ENCODE results near the gene PRDM15. TPM values are rescaled to one million over a fixed set of nuclear protein-coding genes. Genes with fewer than 3 reads are reported as not detected.

PRDM15 gene
- total RNA-seq, 6 experiments from 2014 or later = 3.4 to 4.9 (median 4.0) TPM

GRCh38 chr21:41891132-41891531 is 12.0 kb upstream of the PRDM15 start:
- no peak for TF ChIP-seq CTCF (IDR thresholded peaks at IDR 0.05)
- no peak for DNase-seq
- H3K4me1 Mint-ChIP-seq (ENCODE audit: low read depth) = peaks cover 15% of the 10 kb centered on the region
- 0 out of 2 replicates have a peak, but pooled peaks cover 9% of the 10 kb centered on the region for H3K36me3 Mint-ChIP-seq (ENCODE audit: low read depth)
- H3K27me3 Mint-ChIP-seq (ENCODE audit: insufficient read depth) = no peaks in the 10 kb centered on the region; the same call in 1 of the 2 replicates
- no peaks in the 10 kb centered on the region for H3K9me3 Mint-ChIP-seq
- no peak overlapping the region for H3K27ac Mint-ChIP-seq
- no peak overlapping the region for H3K4me3 Mint-ChIP-seq

DNA sequence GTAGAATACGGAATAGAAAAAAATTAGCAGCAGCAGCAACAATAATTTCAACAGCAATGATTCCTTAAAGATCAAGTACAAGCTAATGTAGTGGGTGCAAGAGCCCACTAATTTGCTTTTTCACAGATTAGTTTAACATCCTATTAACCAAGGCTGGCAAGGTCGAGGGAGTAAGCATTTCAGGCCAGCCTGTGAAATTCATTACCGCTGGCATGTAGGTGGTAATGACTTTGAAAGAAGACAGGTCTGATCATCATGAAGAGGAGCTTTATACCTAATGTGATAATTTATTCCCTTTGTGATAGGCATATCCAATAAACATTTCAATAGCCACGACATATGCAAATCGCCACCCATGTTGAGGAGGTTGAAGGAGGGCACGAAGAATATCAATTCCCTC is 11.2 kb upstream of the PRDM15 start:
- Mint-ChIP-seq H3K9me3 (no peaks in the 10 kb centered on the region), H3K27me3 (ENCODE audit: insufficient read depth) (no peaks in the 10 kb centered on the region; the same call in 1 of the 2 replicates), H3K4me3 (no peak overlapping the region), H3K27ac (no peak overlapping the region), H3K4me1 (ENCODE audit: low read depth) (peaks cover 8% of the 10 kb centered on the region), H3K36me3 (ENCODE audit: low read depth) (0 out of 2 replicates have a peak, but pooled peaks cover 3% of the 10 kb centered on the region)
- TF ChIP-seq CTCF (IDR thresholded peaks at IDR 0.05) = no peak
- no peak for DNase-seq

DNA sequence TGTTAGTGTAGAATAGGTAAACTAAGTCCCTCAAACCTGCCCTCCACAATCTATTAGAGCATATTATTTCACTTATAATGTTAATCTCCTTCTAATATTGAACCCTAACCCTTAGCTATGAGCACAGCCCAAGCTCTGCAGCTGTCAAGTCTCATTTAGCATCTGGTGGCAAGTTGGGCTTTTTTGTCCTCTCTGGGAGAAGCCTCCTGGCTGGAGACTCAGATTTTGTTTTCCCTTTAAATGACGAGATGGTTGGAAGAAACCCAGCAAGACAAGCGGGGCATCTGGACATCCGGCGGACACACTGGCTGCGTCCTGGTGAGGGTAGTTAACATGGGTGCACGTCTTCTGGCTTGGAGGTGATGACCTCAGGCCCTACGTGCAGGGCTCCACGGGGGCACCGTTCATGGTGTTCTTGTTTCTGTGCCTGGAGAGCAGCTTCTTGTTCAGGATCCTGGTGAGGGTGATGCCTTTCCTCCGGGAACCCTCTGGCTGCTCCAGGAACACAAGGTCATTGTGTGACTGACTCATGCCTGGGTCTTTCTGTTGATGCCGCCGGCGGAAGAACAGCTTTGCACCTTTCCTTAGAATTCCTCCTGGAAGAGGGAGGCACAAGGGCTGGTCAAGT is 9.7 kb upstream of the PRDM15 start:
- TF ChIP-seq CTCF (IDR thresholded peaks at IDR 0.05) = no peak

DNA sequence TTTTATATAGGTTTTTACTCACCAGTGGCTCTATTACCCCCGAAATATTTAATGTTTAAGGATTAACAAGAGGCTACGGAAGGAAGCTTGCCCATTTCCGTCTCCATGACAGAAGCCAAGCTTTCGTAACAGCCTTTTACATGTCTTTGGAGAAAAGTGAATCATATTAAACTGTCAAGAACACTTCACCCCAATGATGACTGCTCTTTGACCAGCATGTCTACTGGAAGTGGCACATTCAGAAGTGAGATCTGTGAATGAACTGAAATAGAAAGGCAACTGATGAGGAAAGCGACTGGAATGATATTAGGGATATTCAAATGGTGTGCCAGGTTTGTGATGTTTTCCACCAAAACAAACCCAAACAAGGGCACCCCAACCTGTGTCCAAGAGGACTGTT is 8.5 kb upstream of the PRDM15 start:
- H3K36me3 Mint-ChIP-seq (ENCODE audit: low read depth) = no peaks in the 10 kb centered on the region
- TF ChIP-seq CTCF (IDR thresholded peaks at IDR 0.05) = no peak
- DNase-seq = no peak
- H3K4me1 Mint-ChIP-seq (ENCODE audit: low read depth) = no peaks in the 10 kb centered on the region
- no peak overlapping the region for H3K4me3 Mint-ChIP-seq
- no peaks in the 10 kb centered on the region for H3K9me3 Mint-ChIP-seq
- H3K27me3 Mint-ChIP-seq (ENCODE audit: insufficient read depth) = no peaks in the 10 kb centered on the region; the same call in none of the 2 replicates
- H3K27ac Mint-ChIP-seq = no peak overlapping the region

More for the DNA sequence above, 9.7 kb upstream of the PRDM15 start:
- no peaks in the 10 kb centered on the region for H3K9me3 Mint-ChIP-seq
- H3K27me3 Mint-ChIP-seq (ENCODE audit: insufficient read depth) = no peaks in the 10 kb centered on the region; the same call in none of the 2 replicates
- H3K27ac Mint-ChIP-seq = no peak overlapping the region
- H3K36me3 Mint-ChIP-seq (ENCODE audit: low read depth) = no peaks in the 10 kb centered on the region
- no peak for DNase-seq
- H3K4me1 Mint-ChIP-seq (ENCODE audit: low read depth) = no peaks in the 10 kb centered on the region
- H3K4me3 Mint-ChIP-seq = no peak overlapping the region

GRCh38 chr21:41886328-41886727 is 7.2 kb upstream of the PRDM15 start:
- no peak for DNase-seq
- H3K4me1 Mint-ChIP-seq (ENCODE audit: low read depth) = no peaks in the 10 kb centered on the region
- no peaks in the 10 kb centered on the region for H3K9me3 Mint-ChIP-seq
- no peak for TF ChIP-seq CTCF (IDR thresholded peaks at IDR 0.05)
- H3K4me3 Mint-ChIP-seq = no peak overlapping the region
- H3K27ac Mint-ChIP-seq = no peak overlapping the region
- H3K36me3 Mint-ChIP-seq (ENCODE audit: low read depth) = no peaks in the 10 kb centered on the region
- no peaks in the 10 kb centered on the region; the same call in none of the 2 replicates for H3K27me3 Mint-ChIP-seq (ENCODE audit: insufficient read depth)

Data from HFFc6 (cell line).